Liver (tissue), 9 donors: Measurements from ENCODE around the gene SMC6. TPM values are rescaled to one million over a fixed set of nuclear protein-coding genes. Genes with fewer than 3 reads are reported as not detected.

Experiments used
- DNase-seq: peaks from one replicate; pipeline ENCODE4 v3.0.0-alpha.2; 2017; ENCODE audit warnings: low spot score
- H3K27ac ChIP-seq, 2 donors: one replicate each; pipeline ENCODE4 v1.7.0; 2013; ENCODE audit warnings: inconsistent platforms in 2 of 2, low read length in 2 of 2, control low read depth in 1 of 2, low read depth in 1 of 2, mild to moderate bottlenecking in 1 of 2
- H3K27me3 ChIP-seq, 4 donors: one replicate each; pipeline versions ENCODE4 v1.6.1 to v1.7.0; 2013; ENCODE audit warnings: low read length in 3 of 4, inconsistent platforms in 1 of 4, mild to moderate bottlenecking in 1 of 4, moderate library complexity in 1 of 4; ENCODE audit not compliant: control insufficient read depth in 4 of 4, insufficient read depth in 4 of 4
- H3K36me3 ChIP-seq, 4 donors: one replicate each; pipeline versions ENCODE4 v1.6.1 to v1.7.0; 2013; ENCODE audit warnings: low read length in 3 of 4, mild to moderate bottlenecking in 3 of 4, low read depth in 1 of 4, moderate library complexity in 1 of 4; ENCODE audit not compliant: control insufficient read depth in 4 of 4, insufficient read depth in 3 of 4
- H3K4me1 ChIP-seq, 4 donors: one replicate each; pipeline versions ENCODE4 v1.6.1 to v1.7.0; 2013; ENCODE audit warnings: low read length in 3 of 4, mild to moderate bottlenecking in 3 of 4, moderate library complexity in 1 of 4; ENCODE audit not compliant: control insufficient read depth in 4 of 4, insufficient read depth in 4 of 4
- H3K4me3 ChIP-seq, 3 donors: one replicate each; pipeline versions ENCODE4 v1.6.1 to v1.7.0; 2013; ENCODE audit warnings: low read length in 3 of 3, control low read depth in 1 of 3, low read depth in 1 of 3, mild to moderate bottlenecking in 1 of 3
- H3K9ac ChIP-seq, 2 donors: one replicate each; pipeline ENCODE4 v1.7.0; 2013; ENCODE audit warnings: low read length in 2 of 2, mild to moderate bottlenecking in 2 of 2, moderate library complexity in 2 of 2, control low read depth in 1 of 2, low read depth in 1 of 2
- H3K9me3 ChIP-seq, 4 donors: one replicate each; pipeline versions ENCODE4 v1.6.1 to v1.7.0; 2013; ENCODE audit warnings: low read length in 3 of 4; ENCODE audit not compliant: control insufficient read depth in 4 of 4
- CTCF ChIP-seq: fragments of 150-350 bp; IDR thresholded peaks from 2 replicates; pipeline ENCODE4 v1.5.1; 2017; ENCODE audit warnings: improper control_type of control experiment, low read depth, low read length; ENCODE audit not compliant: missing input control
- EGR1 ChIP-seq, 2 donors: IDR thresholded peaks; 2 replicates each; pipeline ENCODE4 v1.6.1; 2016 to 2018; ENCODE audit warnings: antibody characterized with exemption in 2 of 2, low read depth in 2 of 2
- FOXA1 ChIP-seq: IDR thresholded peaks from 2 replicates; pipeline ENCODE4 v1.6.1; 2016; ENCODE audit warnings: antibody characterized with exemption
- FOXA2 ChIP-seq: IDR thresholded peaks from 2 replicates; pipeline ENCODE4 v1.6.1; 2016; ENCODE audit warnings: antibody characterized with exemption
- GABPA ChIP-seq, 2 donors: IDR thresholded peaks in 1 of 2; conservative IDR thresholded peaks in 1 of 2; 2 replicates each; pipeline ENCODE4 v1.6.1; 2016; ENCODE audit warnings: antibody characterized with exemption in 2 of 2, mild to moderate bottlenecking in 1 of 2, moderate library complexity in 1 of 2
- HNF4G ChIP-seq: IDR thresholded peaks from 2 replicates; pipeline ENCODE4 v1.6.1; 2016; ENCODE audit warnings: antibody characterized with exemption
- JUND ChIP-seq, 2 donors: IDR thresholded peaks; 2 replicates each; pipeline ENCODE4 v1.6.1; 2016; ENCODE audit warnings: antibody characterized with exemption in 2 of 2
- NR2F2 ChIP-seq: IDR thresholded peaks from 2 replicates; pipeline ENCODE4 v1.6.1; 2016; ENCODE audit warnings: antibody characterized with exemption
- RAD21 ChIP-seq, 2 donors: IDR thresholded peaks; 2 replicates each; pipeline ENCODE4 v1.6.1; 2016; ENCODE audit warnings: antibody characterized with exemption in 2 of 2, mild to moderate bottlenecking in 2 of 2
- REST ChIP-seq: IDR thresholded peaks from 2 replicates; pipeline ENCODE4 v1.6.1; 2016; ENCODE audit warnings: antibody characterized with exemption, mild to moderate bottlenecking
- RXRA ChIP-seq, 2 donors: IDR thresholded peaks; 2 replicates each; pipeline ENCODE4 v1.6.1; 2017 to 2018; ENCODE audit warnings: antibody characterized with exemption in 2 of 2, mild to moderate bottlenecking in 1 of 2
- SP1 ChIP-seq: IDR thresholded peaks from 2 replicates; pipeline ENCODE4 v1.6.1; 2018; ENCODE audit warnings: antibody characterized with exemption, mild to moderate bottlenecking
- TAF1 ChIP-seq: conservative IDR thresholded peaks from 2 replicates; pipeline ENCODE4 v1.6.1; 2016; ENCODE audit warnings: antibody characterized with exemption, mild to moderate bottlenecking
- YY1 ChIP-seq: IDR thresholded peaks from 2 replicates; pipeline ENCODE4 v1.6.1; 2016; ENCODE audit warnings: antibody characterized with exemption, mild to moderate bottlenecking
- WGBS: extraction: QIAGEN DNeasy Blood & Tissue Kit; methylation state at CpG from one replicate; pipeline ENCODE4 v1.1.7; 2013; 5-methylcytosine and 5-hydroxymethylcytosine counted together
- polyA plus RNA-seq, 2 donors: library from polyadenylated mRNA; stranded (reverse) in 1 of 2; unstranded in 1 of 2; fragments of 200-250 nt in 1 of 2; fragments of >200 nt in 1 of 2; fragmentation: Nextera tagmentation in 1 of 2; extraction: Ambion mirVana in 1 of 2; gene quantifications; one replicate each; pipeline versions ENCODE4 v1.2.1 to v1.2.3, GENCODE V29; 2013 to 2015
- total RNA-seq, 2 donors: library from RNA; depleted of rRNA; stranded (reverse); fragments of >200 nt; gene quantifications; one replicate each; pipeline ENCODE4 v1.2.3, GENCODE V29; 2014
- TF ChIP-seq, protein P1 (sequence below): IDR thresholded peaks from 2 replicates; pipeline ENCODE4 v1.6.1; 2016; ENCODE audit warnings: antibody characterized with exemption
- TF ChIP-seq, protein P2 (sequence below): IDR thresholded peaks from 2 replicates; pipeline ENCODE4 v1.6.1; 2016; ENCODE audit warnings: antibody characterized with exemption
- TF ChIP-seq, protein P3 (sequence below): IDR thresholded peaks from 2 replicates; pipeline ENCODE4 v1.6.1; 2016; ENCODE audit warnings: antibody characterized with exemption
- donor health status: healthy.
- donor health status: healthy.
- donor health status: healthy.
- donor health status: healthy.
- donor health status: healthy.

Gene SMC6
- total and polyA plus RNA-seq, 4 donors, result 2.6 to 22.3 (median 11.0) TPM

- 75% methylated on average over 2 of the region's 2 CpGs for WGBS
- H3K36me3 ChIP-seq, result peaks cover 0 to 3% (median 0%) of the 10 kb centered on the region in 4 donors
- no peak for DNase-seq
- TF ChIP-seq GABPA (IDR thresholded peaks at IDR 0.05 in 1 of 2, conservative IDR thresholded peaks at IDR 0.05 in 1 of 2), result no peak
- no peak for TF ChIP-seq CTCF
- TF ChIP-seq, protein P1, sequence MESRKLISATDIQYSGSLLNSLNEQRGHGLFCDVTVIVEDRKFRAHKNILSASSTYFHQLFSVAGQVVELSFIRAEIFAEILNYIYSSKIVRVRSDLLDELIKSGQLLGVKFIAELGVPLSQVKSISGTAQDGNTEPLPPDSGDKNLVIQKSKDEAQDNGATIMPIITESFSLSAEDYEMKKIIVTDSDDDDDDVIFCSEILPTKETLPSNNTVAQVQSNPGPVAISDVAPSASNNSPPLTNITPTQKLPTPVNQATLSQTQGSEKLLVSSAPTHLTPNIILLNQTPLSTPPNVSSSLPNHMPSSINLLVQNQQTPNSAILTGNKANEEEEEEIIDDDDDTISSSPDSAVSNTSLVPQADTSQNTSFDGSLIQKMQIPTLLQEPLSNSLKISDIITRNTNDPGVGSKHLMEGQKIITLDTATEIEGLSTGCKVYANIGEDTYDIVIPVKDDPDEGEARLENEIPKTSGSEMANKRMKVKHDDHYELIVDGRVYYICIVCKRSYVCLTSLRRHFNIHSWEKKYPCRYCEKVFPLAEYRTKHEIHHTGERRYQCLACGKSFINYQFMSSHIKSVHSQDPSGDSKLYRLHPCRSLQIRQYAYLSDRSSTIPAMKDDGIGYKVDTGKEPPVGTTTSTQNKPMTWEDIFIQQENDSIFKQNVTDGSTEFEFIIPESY, result no peak
- peak overlapping the region in 1 of 2 donors; percentile 14 for H3K9ac ChIP-seq
- H3K4me3 ChIP-seq, result no peak overlapping the region
- H3K27ac ChIP-seq, result peak overlapping the region in 1 of 2 donors; percentile 3
- no peaks in the 10 kb centered on the region for H3K27me3 ChIP-seq
- peaks cover 5 to 32% (median 28%) of the 10 kb centered on the region in 4 donors for H3K4me1 ChIP-seq
- no peaks in the 10 kb centered on the region for H3K9me3 ChIP-seq
These were observed 3.7 kb downstream of the SMC6 start for GRCh38 chr2:17749753-17750438.

DNA sequence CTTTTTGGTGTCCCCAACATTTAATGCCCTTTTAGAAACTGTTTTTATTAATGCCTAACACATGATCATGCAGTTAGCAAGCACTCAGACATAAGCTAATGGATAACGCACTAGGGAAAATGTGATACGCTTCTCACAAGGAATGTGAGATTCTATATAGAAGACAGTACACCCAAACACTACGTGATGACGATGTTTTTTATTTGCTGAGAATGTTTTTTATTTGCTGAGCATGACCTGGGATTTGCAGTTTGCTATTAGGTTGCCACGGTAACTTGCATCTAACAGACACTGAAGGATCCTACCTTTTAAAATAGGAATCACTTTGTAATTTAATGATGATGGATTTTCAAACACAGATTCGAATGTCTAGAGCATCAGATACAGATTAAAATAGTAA, 4.9 kb downstream of the SMC6 start:
- H3K9ac ChIP-seq, result no peak overlapping the region
- TF ChIP-seq, protein P2, sequence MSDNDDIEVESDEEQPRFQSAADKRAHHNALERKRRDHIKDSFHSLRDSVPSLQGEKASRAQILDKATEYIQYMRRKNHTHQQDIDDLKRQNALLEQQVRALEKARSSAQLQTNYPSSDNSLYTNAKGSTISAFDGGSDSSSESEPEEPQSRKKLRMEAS, result no peak
- no peak for TF ChIP-seq SP1
- TF ChIP-seq YY1, result no peak
- TF ChIP-seq, protein P3, sequence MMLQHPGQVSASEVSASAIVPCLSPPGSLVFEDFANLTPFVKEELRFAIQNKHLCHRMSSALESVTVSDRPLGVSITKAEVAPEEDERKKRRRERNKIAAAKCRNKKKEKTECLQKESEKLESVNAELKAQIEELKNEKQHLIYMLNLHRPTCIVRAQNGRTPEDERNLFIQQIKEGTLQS, result no peak
- TF ChIP-seq TAF1, result no peak
- no peak for TF ChIP-seq REST
- TF ChIP-seq FOXA2, result no peak
- no peak for TF ChIP-seq GABPA (IDR thresholded peaks at IDR 0.05 in 1 of 2, conservative IDR thresholded peaks at IDR 0.05 in 1 of 2)
- TF ChIP-seq RXRA (IDR thresholded peaks at IDR 0.05), result no peak
- TF ChIP-seq EGR1 (IDR thresholded peaks at IDR 0.05; ENCODE audit: low read depth in 2 of 2), result no peak
- TF ChIP-seq JUND (IDR thresholded peaks at IDR 0.05), result no peak
- no peak for TF ChIP-seq NR2F2
- TF ChIP-seq FOXA1, result no peak
- no peak for TF ChIP-seq RAD21 (IDR thresholded peaks at IDR 0.05)
- no peak for TF ChIP-seq HNF4G
- no peaks in the 10 kb centered on the region for H3K9me3 ChIP-seq
- DNase-seq, result no peak
- H3K27ac ChIP-seq, result no peak overlapping the region
- peaks cover 0 to 23% (median 19%) of the 10 kb centered on the region in 4 donors for H3K4me1 ChIP-seq
- no peak overlapping the region for H3K4me3 ChIP-seq
- H3K36me3 ChIP-seq, result peaks cover 0 to 11% (median 7%) of the 10 kb centered on the region in 4 donors
- WGBS, result 89% methylated on average over 6 of the region's 6 CpGs
- H3K27me3 ChIP-seq, result no peaks in the 10 kb centered on the region
